Measurements from ENCODE around the gene OR2AE1. TPM values are rescaled to one million over a fixed set of nuclear protein-coding genes. Genes with fewer than 3 reads are reported as not detected.

OR2AE1 gene
- total RNA-seq, 1 donor = 0.72 TPM

- no peaks in the 10 kb centered on the region for H3K79me2 ChIP-seq (ENCODE audit: insufficient read depth, low read length)
- H3K9me3 ChIP-seq (ENCODE audit: low read depth, low read length) = no peaks in the 10 kb centered on the region
- H3K4me1 ChIP-seq (ENCODE audit: insufficient read depth, low read length) = no peaks in the 10 kb centered on the region
- H3K27ac ChIP-seq (ENCODE audit: low read depth, low read length) = no peak overlapping the region
- H3K27me3 ChIP-seq (ENCODE audit: insufficient read depth, low read length) = peaks cover 62% of the 10 kb centered on the region
- DNase-seq (ENCODE audit: insufficient read length, low spot score, missing footprints) = peak; percentile 13
- no peak overlapping the region for H3K4me3 ChIP-seq (ENCODE audit: insufficient read depth, low read length)
- H3K36me3 ChIP-seq (ENCODE audit: insufficient read depth, low read length) = no peaks in the 10 kb centered on the region
- H2AFZ ChIP-seq (ENCODE audit: low read length) = no peak overlapping the region
- H3K4me2 ChIP-seq (ENCODE audit: insufficient read depth, low read length) = no peak overlapping the region
- peak; percentile 36 for TF ChIP-seq CTCF (IDR thresholded peaks at IDR 0.05; ENCODE audit: extremely low read depth, low read depth, low read length)
- H4K20me1 ChIP-seq (ENCODE audit: insufficient read depth, low read length) = no peaks in the 10 kb centered on the region
Observed at GRCh38 chr7:99837649-99838361, 39.0 kb downstream of the OR2AE1 start.

- Histone ChIP-seq H4K20me1 (ENCODE audit: insufficient read depth, low read length) (no peaks in the 10 kb centered on the region), H3K36me3 (ENCODE audit: insufficient read depth, low read length) (no peaks in the 10 kb centered on the region), H3K27ac (ENCODE audit: low read depth, low read length) (no peak overlapping the region), H3K9me3 (ENCODE audit: low read depth, low read length) (no peaks in the 10 kb centered on the region), H3K4me2 (ENCODE audit: insufficient read depth, low read length) (no peak overlapping the region), H3K79me2 (ENCODE audit: insufficient read depth, low read length) (no peaks in the 10 kb centered on the region), H3K27me3 (ENCODE audit: insufficient read depth, low read length) (peaks cover 51% of the 10 kb centered on the region), H3K4me1 (ENCODE audit: insufficient read depth, low read length) (no peaks in the 10 kb centered on the region), H2AFZ (ENCODE audit: low read length) (no peak overlapping the region), H3K4me3 (ENCODE audit: insufficient read depth, low read length) (no peak overlapping the region)
- DNase-seq (ENCODE audit: insufficient read length, low spot score, missing footprints) = no peak
- TF ChIP-seq CTCF (IDR thresholded peaks at IDR 0.05; ENCODE audit: extremely low read depth, low read depth, low read length) = no peak
Observed at GRCh38 chr7:99835189-99835588, 41.6 kb downstream of the OR2AE1 start.

DNA sequence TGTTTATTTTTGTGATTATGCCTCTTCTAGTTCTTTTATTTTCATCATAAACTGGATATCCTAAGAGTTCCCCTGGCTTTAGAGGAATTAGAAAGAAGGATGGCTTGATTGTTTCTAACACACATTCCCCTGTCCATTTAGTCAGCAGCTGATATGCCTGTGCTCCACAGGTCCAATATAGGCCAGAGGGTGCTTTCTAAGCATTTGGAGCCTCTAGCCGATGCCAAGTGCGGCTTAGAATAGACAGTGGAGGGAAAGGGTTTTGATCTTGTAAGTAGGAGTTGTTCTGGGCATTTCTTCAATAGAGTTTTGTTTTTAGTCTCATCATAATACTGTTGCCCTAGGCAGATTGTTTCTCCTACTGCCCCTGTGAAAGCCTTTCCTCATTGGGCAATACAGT lies 42.5 kb downstream of the OR2AE1 start:
- Histone ChIP-seq H3K4me1 (ENCODE audit: insufficient read depth, low read length) (no peaks in the 10 kb centered on the region), H3K27ac (ENCODE audit: low read depth, low read length) (no peak overlapping the region), H3K4me2 (ENCODE audit: insufficient read depth, low read length) (no peak overlapping the region), H3K79me2 (ENCODE audit: insufficient read depth, low read length) (no peaks in the 10 kb centered on the region), H3K4me3 (ENCODE audit: insufficient read depth, low read length) (no peak overlapping the region), H2AFZ (ENCODE audit: low read length) (no peak overlapping the region), H3K36me3 (ENCODE audit: insufficient read depth, low read length) (no peaks in the 10 kb centered on the region), H3K27me3 (ENCODE audit: insufficient read depth, low read length) (peaks cover 43% of the 10 kb centered on the region), H4K20me1 (ENCODE audit: insufficient read depth, low read length) (no peaks in the 10 kb centered on the region), H3K9me3 (ENCODE audit: low read depth, low read length) (no peaks in the 10 kb centered on the region)
- no peak for DNase-seq (ENCODE audit: insufficient read length, low spot score, missing footprints)
- TF ChIP-seq CTCF (IDR thresholded peaks at IDR 0.05; ENCODE audit: extremely low read depth, low read depth, low read length) = no peak

- H3K9me3 ChIP-seq (ENCODE audit: low read depth, low read length) = no peaks in the 10 kb centered on the region
- no peak overlapping the region for H2AFZ ChIP-seq (ENCODE audit: low read length)
- H3K36me3 ChIP-seq (ENCODE audit: insufficient read depth, low read length) = no peaks in the 10 kb centered on the region
- no peaks in the 10 kb centered on the region for H3K79me2 ChIP-seq (ENCODE audit: insufficient read depth, low read length)
- no peaks in the 10 kb centered on the region for H4K20me1 ChIP-seq (ENCODE audit: insufficient read depth, low read length)
- no peak overlapping the region for H3K4me3 ChIP-seq (ENCODE audit: insufficient read depth, low read length)
- H3K27ac ChIP-seq (ENCODE audit: low read depth, low read length) = no peak overlapping the region
- no peak for DNase-seq (ENCODE audit: insufficient read length, low spot score, missing footprints)
- H3K4me1 ChIP-seq (ENCODE audit: insufficient read depth, low read length) = no peaks in the 10 kb centered on the region
- no peak overlapping the region for H3K4me2 ChIP-seq (ENCODE audit: insufficient read depth, low read length)
- no peak for TF ChIP-seq CTCF (IDR thresholded peaks at IDR 0.05; ENCODE audit: extremely low read depth, low read depth, low read length)
- peaks cover 43% of the 10 kb centered on the region for H3K27me3 ChIP-seq (ENCODE audit: insufficient read depth, low read length)
Observed at GRCh38 chr7:99833289-99833877, 43.5 kb downstream of the OR2AE1 start.
